Measurements from ENCODE around the gene LYPLA2. TPM values are rescaled to one million over a fixed set of nuclear protein-coding genes. Genes with fewer than 3 reads are reported as not detected.
A peak's percentile ranks its signal among the peaks of the same experiment; 100 is the strongest.

Gene LYPLA2
- total RNA-seq, 4 donors from 2014 or later = 23.1 to 110 (median 84.4) TPM

- H3K27ac ChIP-seq = peak overlapping the region; percentile 57 to 74 (median 66)
- no peak for TF ChIP-seq EP300 (IDR thresholded peaks at IDR 0.05; ENCODE audit: low read depth)
- TF ChIP-seq POLR2AphosphoS5 (IDR thresholded peaks at IDR 0.05) = peak in 1 of 3 donors; percentile 16
- TF ChIP-seq, protein P1, sequence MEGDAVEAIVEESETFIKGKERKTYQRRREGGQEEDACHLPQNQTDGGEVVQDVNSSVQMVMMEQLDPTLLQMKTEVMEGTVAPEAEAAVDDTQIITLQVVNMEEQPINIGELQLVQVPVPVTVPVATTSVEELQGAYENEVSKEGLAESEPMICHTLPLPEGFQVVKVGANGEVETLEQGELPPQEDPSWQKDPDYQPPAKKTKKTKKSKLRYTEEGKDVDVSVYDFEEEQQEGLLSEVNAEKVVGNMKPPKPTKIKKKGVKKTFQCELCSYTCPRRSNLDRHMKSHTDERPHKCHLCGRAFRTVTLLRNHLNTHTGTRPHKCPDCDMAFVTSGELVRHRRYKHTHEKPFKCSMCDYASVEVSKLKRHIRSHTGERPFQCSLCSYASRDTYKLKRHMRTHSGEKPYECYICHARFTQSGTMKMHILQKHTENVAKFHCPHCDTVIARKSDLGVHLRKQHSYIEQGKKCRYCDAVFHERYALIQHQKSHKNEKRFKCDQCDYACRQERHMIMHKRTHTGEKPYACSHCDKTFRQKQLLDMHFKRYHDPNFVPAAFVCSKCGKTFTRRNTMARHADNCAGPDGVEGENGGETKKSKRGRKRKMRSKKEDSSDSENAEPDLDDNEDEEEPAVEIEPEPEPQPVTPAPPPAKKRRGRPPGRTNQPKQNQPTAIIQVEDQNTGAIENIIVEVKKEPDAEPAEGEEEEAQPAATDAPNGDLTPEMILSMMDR (IDR thresholded peaks at IDR 0.05) = peak; percentile 52 to 96 (median 78)
- in situ Hi-C loops (cut with MboI; ENCODE audit: low pct_ligation_motif_present in 1 of 4, low pct_unique_long_range_greater_than_20kb in 1 of 4, low sequenced_read_pairs in 3 of 4) = loop anchor here in 1 of 4 donors (25.0 kb wide), 1 partner anchor 101 kb away; the partner anchor contains the start of gene CNR2
These were observed 20.0 kb downstream of the LYPLA2 start for GRCh38 chr1:23810818-23811540.

GRCh38 chr1:23814016-23814415 is 23.1 kb downstream of the LYPLA2 start:
- no peaks in the 10 kb centered on the region for H3K27me3 ChIP-seq
- peaks cover 5 to 19% (median 18%) of the 10 kb centered on the region in 4 donors for H3K4me1 ChIP-seq
- H3K27ac ChIP-seq = no peak overlapping the region
- 79 to 97% methylated on average over 2 to 4 of the region's 4 CpGs for WGBS, 2 donors (ENCODE audit: low coverage in 1 of 2)
- intact Hi-C loops (cut with DNase I; ENCODE audit: low total_unique reads) = no loop called here
- peaks cover 0 to 46% (median 16%) of the 10 kb centered on the region in 4 donors for H3K36me3 ChIP-seq
- in situ Hi-C loops (cut with MboI; ENCODE audit: low pct_ligation_motif_present in 1 of 4, low pct_unique_long_range_greater_than_20kb in 1 of 4, low sequenced_read_pairs in 3 of 4) = loop anchor here in 1 of 4 donors (25.0 kb wide), 1 partner anchor 98 kb away; the partner anchor contains the start of gene CNR2
- no peak for DNase-seq
- TF ChIP-seq, protein P1 (IDR thresholded peaks at IDR 0.05) = no peak
- TF ChIP-seq POLR2A (IDR thresholded peaks at IDR 0.05) (no peak), POLR2AphosphoS5 (IDR thresholded peaks at IDR 0.05) (no peak)
- H3K4me3 ChIP-seq = no peak overlapping the region
- H3K9me3 ChIP-seq = no peaks in the 10 kb centered on the region

More at GRCh38 chr1:23810818-23811540, 20.0 kb downstream of the LYPLA2 start:
- DNase-seq = peak; percentile 85
- peaks cover 5 to 19% (median 18%) of the 10 kb centered on the region in 4 donors for H3K4me1 ChIP-seq
- WGBS, 2 donors (ENCODE audit: low coverage in 1 of 2) = 23 to 39% methylated on average over 3 of the region's 3 CpGs
- H3K27me3 ChIP-seq = no peaks in the 10 kb centered on the region
- intact Hi-C loops (cut with DNase I; ENCODE audit: low total_unique reads) = no loop called here
- no peak overlapping the region for H3K4me3 ChIP-seq
- H3K36me3 ChIP-seq = peaks cover 0 to 26% (median 7%) of the 10 kb centered on the region in 4 donors
- H3K9me3 ChIP-seq = no peaks in the 10 kb centered on the region

GRCh38 chr1:23816361-23816760 is 25.4 kb downstream of the LYPLA2 start:
- Histone ChIP-seq H3K27me3 (no peaks in the 10 kb centered on the region), H3K4me1 (peaks cover 0 to 2% (median under 1%) of the 10 kb centered on the region in 4 donors), H3K9me3 (no peaks in the 10 kb centered on the region), H3K36me3 (peaks cover 0 to 46% (median 16%) of the 10 kb centered on the region in 4 donors), H3K4me3 (no peak overlapping the region), H3K27ac (no peak overlapping the region)
- intact Hi-C loops (cut with DNase I; ENCODE audit: low total_unique reads) = no loop called here
- in situ Hi-C loops (cut with MboI; ENCODE audit: low pct_ligation_motif_present in 1 of 4, low pct_unique_long_range_greater_than_20kb in 1 of 4, low sequenced_read_pairs in 3 of 4) = loop anchor here in 1 of 4 donors (25.0 kb wide), 1 partner anchor 96 kb away; the partner anchor contains the start of gene CNR2
- DNase-seq = no peak
- TF ChIP-seq POLR2A (IDR thresholded peaks at IDR 0.05) (no peak), EP300 (IDR thresholded peaks at IDR 0.05; ENCODE audit: low read depth) (no peak), POLR2AphosphoS5 (IDR thresholded peaks at IDR 0.05) (no peak)
- TF ChIP-seq, protein P1 (IDR thresholded peaks at IDR 0.05) = no peak
- 93% methylated on average over 3 of the region's 3 CpGs; no CpG with 5 or more reads in 1 of the 2 donors for WGBS, 2 donors (ENCODE audit: low coverage in 1 of 2)

DNA sequence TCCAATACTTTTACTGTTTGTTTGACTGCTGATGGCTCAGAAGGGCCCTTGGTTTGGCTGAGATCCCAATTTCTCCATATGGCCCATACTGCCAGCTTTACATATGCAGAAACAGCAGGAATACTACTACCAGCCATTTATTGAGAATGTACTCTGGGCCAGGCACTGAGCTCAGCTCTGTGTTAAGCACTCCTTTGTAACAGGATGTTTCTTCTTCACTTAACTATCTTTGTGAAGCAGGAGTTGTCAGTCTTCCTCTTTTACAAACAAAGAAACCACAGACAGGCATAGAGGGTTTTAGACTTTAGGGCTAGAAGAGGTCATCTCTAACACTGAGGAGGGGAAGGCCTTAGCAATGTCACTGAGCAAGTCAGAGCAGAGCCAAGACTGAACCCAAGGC is 26.0 kb downstream of the LYPLA2 start:
- H3K4me1 ChIP-seq = no peaks in the 10 kb centered on the region
- H3K27me3 ChIP-seq = no peaks in the 10 kb centered on the region
- DNase-seq = no peak
- TF ChIP-seq, protein P1 (IDR thresholded peaks at IDR 0.05) = no peak
- no peak for TF ChIP-seq EP300 (IDR thresholded peaks at IDR 0.05; ENCODE audit: low read depth)
- TF ChIP-seq POLR2AphosphoS5 (IDR thresholded peaks at IDR 0.05) = no peak
- TF ChIP-seq POLR2A (IDR thresholded peaks at IDR 0.05) = no peak
- H3K9me3 ChIP-seq = no peaks in the 10 kb centered on the region
- intact Hi-C loops (cut with DNase I; ENCODE audit: low total_unique reads) (no loop called here), in situ Hi-C loops (cut with MboI; ENCODE audit: low pct_ligation_motif_present in 1 of 4, low pct_unique_long_range_greater_than_20kb in 1 of 4, low sequenced_read_pairs in 3 of 4) (loop anchor here in 1 of 4 donors (25.0 kb wide), 1 partner anchor 95 kb away; the partner anchor contains the start of gene CNR2)
- H3K27ac ChIP-seq = no peak overlapping the region
- H3K4me3 ChIP-seq = no peak overlapping the region
- H3K36me3 ChIP-seq = peaks cover 0 to 46% (median 16%) of the 10 kb centered on the region in 4 donors

Data from transverse colon (tissue), 4 donors.